Hepatocyte (in vitro differentiated cells): Measurements from ENCODE around the gene ANKRD26.

Experiments
- EZH2 ChIP-seq: fragments of 200-600 bp; sonication (generic); IDR thresholded peaks from 2 replicates; pipeline ENCODE4 v1.6.1; 2016; ENCODE audit warnings: antibody characterized with exemption, mild to moderate bottlenecking, borderline replicate concordance
- TF ChIP-seq, protein P1 (sequence below): fragments of 200-600 bp; sonication (generic); IDR thresholded peaks from 2 replicates; pipeline ENCODE4 v1.5.1; 2016; ENCODE audit warnings: antibody characterized with exemption, mild to moderate bottlenecking; ENCODE audit not compliant: poor library complexity

GRCh38 chr10:26969145-26969926 is 131.0 kb downstream of the ANKRD26 start:
- TF ChIP-seq, protein P1, sequence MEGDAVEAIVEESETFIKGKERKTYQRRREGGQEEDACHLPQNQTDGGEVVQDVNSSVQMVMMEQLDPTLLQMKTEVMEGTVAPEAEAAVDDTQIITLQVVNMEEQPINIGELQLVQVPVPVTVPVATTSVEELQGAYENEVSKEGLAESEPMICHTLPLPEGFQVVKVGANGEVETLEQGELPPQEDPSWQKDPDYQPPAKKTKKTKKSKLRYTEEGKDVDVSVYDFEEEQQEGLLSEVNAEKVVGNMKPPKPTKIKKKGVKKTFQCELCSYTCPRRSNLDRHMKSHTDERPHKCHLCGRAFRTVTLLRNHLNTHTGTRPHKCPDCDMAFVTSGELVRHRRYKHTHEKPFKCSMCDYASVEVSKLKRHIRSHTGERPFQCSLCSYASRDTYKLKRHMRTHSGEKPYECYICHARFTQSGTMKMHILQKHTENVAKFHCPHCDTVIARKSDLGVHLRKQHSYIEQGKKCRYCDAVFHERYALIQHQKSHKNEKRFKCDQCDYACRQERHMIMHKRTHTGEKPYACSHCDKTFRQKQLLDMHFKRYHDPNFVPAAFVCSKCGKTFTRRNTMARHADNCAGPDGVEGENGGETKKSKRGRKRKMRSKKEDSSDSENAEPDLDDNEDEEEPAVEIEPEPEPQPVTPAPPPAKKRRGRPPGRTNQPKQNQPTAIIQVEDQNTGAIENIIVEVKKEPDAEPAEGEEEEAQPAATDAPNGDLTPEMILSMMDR, result no peak
- no peak for TF ChIP-seq EZH2
